Measurements from ENCODE around the gene FXYD5.
"Not testable (repeated sequence)": the region's sequence is repeated elsewhere in the genome, so short reads cannot be mapped to it uniquely, and the experiment has no call there.

FXYD5 gene

GRCh38 chr19:35126624-35126959, 27.9 kb upstream of the FXYD5 start:
- no peak for TF ChIP-seq CTCF (IDR thresholded peaks at IDR 0.05; ENCODE audit: low read depth, low read length, missing control alignments)
- Histone ChIP-seq H3K36me3 (replicated peaks) (no peaks in the 10 kb centered on the region), H3K4me3 (ENCODE audit: low read depth, low read length) (no peak overlapping the region), H3K27ac (no peak overlapping the region), H3K27me3 (replicated peaks) (no peaks in the 10 kb centered on the region)
- in situ Hi-C loops (cut with HindIII; ENCODE audit: low pct_ligation_motif_present, low sequenced_read_pairs) = no loop called here
- DNase-seq = no peak

GRCh38 chr19:35127871-35128270, 26.7 kb upstream of the FXYD5 start:
- in situ Hi-C loops (cut with HindIII; ENCODE audit: low pct_ligation_motif_present, low sequenced_read_pairs) = no loop called here
- Histone ChIP-seq H3K27me3 (replicated peaks) (no peaks in the 10 kb centered on the region), H3K36me3 (replicated peaks) (no peaks in the 10 kb centered on the region), H3K4me3 (ENCODE audit: low read depth, low read length) (no peak overlapping the region), H3K27ac (no peak overlapping the region)
- TF ChIP-seq CTCF (IDR thresholded peaks at IDR 0.05; ENCODE audit: low read depth, low read length, missing control alignments) = no peak
- DNase-seq = no peak

- no peaks in the 10 kb centered on the region for H3K27me3 ChIP-seq (replicated peaks)
- DNase-seq = no peak
- no peaks in the 10 kb centered on the region for H3K36me3 ChIP-seq (replicated peaks)
- no peak overlapping the region for H3K27ac ChIP-seq
- in situ Hi-C loops (cut with HindIII; ENCODE audit: low pct_ligation_motif_present, low sequenced_read_pairs) = no loop called here
- H3K4me3 ChIP-seq (ENCODE audit: low read depth, low read length) = no peak overlapping the region
- TF ChIP-seq CTCF (IDR thresholded peaks at IDR 0.05; ENCODE audit: low read depth, low read length, missing control alignments) = no peak
Observed at GRCh38 chr19:35128398-35129057, 26.0 kb upstream of the FXYD5 start.

- DNase-seq; H3K4me3 ChIP-seq (ENCODE audit: low read depth, low read length); H3K27me3 ChIP-seq (replicated peaks); H3K27ac ChIP-seq; H3K36me3 ChIP-seq (replicated peaks); in situ Hi-C loops (cut with HindIII; ENCODE audit: low pct_ligation_motif_present, low sequenced_read_pairs): not testable (repeated sequence)
Observed at GRCh38 chr19:35129724-35130274, 24.7 kb upstream of the FXYD5 start.

- no peak for DNase-seq
- H3K4me3 ChIP-seq (ENCODE audit: low read depth, low read length) = no peak overlapping the region
- peaks cover 4% of the 10 kb centered on the region for H3K27me3 ChIP-seq (replicated peaks)
- H3K36me3 ChIP-seq (replicated peaks) = no peaks in the 10 kb centered on the region
- H3K27ac ChIP-seq = no peak overlapping the region
- in situ Hi-C loops (cut with HindIII; ENCODE audit: low pct_ligation_motif_present, low sequenced_read_pairs) = no loop called here
- no peak for TF ChIP-seq CTCF (IDR thresholded peaks at IDR 0.05; ENCODE audit: low read depth, low read length, missing control alignments)
Observed at GRCh38 chr19:35130761-35131720, 23.5 kb upstream of the FXYD5 start.

- no peaks in the 10 kb centered on the region for H3K36me3 ChIP-seq (replicated peaks)
- no peak for TF ChIP-seq CTCF (IDR thresholded peaks at IDR 0.05; ENCODE audit: low read depth, low read length, missing control alignments)
- H3K4me3 ChIP-seq (ENCODE audit: low read depth, low read length) = no peak overlapping the region
- H3K27ac ChIP-seq = no peak overlapping the region
- peaks cover 7% of the 10 kb centered on the region for H3K27me3 ChIP-seq (replicated peaks)
- no peak for DNase-seq
- in situ Hi-C loops (cut with HindIII; ENCODE audit: low pct_ligation_motif_present, low sequenced_read_pairs) = no loop called here
Observed at GRCh38 chr19:35132254-35132653, 22.3 kb upstream of the FXYD5 start.

Data from brain microvascular endothelial cell (primary cell).